Kidney capillary endothelial cell (primary cell): ENCODE data around the gene RPS21.
"Not testable (repeated sequence)": the region's sequence is repeated elsewhere in the genome, so short reads cannot be mapped to it uniquely, and the experiment has no call there.

Experiments used
- DNase-seq: peaks from one replicate; pipeline ENCODE4 v3.0.0-alpha.2; 2018; ENCODE audit warnings: low spot score

Gene RPS21

DNA sequence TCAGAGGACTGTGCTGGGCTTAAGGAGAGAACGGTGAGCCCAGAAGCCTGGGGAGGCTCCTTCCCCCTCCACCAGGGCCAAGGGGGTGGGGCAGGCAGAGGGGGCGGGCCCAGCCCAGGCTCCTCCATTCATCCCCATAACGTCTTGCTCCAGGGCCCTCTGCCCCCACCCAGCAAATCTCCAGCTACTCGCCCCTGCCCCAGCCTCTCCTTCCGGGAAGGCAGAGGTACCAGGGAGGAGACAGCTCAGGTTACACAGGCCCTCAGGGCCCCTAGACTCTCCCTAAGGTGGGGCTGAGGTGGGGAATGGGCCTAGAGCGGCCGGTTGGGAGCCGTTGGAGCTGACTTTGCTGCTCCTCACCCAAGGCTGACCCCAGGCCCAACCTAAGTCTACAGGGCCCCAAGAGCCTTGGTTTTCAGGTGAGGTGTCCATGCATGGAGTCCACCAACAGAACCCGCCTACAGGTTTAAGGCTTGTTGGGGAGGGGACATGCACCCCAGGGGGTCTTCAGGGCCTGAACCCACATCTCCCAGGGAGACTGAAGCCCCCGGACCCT, 21.0 kb upstream of the RPS21 start:
- no peak for DNase-seq

DNA sequence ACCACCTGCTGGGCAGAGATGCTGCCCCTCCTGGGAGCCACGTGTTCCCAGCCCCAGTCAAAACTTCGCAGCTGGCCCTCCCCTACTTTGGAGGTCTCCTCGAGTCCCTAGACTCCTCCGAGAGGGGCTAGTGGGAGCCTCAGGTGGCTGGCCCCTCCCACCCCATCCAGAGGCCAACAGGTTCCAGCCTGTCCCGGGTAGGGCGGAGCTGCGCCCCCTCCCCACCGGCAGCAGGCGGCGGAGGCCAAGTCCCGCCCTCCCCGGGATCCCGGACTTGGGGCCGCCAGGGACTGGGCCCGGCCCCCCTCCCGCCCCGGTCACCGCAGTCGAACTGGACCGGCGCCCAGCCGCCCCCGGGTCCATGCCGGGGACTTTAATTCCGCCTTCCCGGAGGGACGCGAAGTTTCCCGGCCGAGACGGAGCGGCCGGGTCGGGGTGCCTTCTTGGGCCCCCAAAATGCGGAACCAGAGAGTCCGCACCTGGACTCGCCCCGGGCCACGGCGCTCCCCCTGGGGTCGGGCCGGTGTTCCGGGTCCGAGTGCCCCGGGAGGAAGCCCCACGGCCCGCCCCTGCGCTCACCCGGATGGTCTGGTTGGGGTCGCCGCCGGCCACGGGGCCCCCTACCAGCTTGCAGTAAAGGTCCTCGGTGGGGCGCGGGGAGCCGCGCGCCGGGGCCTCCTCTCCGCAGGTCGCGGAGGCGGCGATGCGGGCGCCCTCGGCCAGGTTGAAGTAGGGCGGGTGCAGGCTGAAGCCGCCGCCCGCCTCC, 20.4 kb upstream of the RPS21 start:
- no peak for DNase-seq

DNA sequence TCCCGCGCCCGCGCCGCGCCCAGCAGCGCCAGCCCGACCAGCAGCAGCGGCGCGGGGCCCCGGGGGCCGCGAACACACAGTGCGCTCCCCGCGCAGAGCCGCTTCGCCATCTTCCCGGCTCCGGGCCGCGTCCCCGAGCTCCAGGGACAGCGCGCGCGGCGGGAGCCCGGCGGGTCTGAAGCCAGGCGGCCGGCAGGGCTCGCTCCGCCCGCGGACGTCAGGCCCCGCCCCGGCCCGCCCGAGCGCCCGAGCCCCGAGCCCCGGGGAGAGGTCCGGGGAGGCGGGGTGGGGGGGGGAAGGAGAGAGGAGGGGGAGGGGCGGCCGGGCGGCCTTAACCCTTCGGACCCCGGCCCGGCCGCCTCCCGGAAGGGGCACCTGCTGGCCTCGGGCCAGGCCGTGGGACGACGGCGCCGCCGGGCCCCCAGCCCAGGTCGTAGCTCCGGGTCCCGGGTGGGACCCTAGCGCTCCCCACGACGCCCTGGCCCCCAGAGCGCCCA, 19.7 kb upstream of the RPS21 start, which contains the start of gene LAMA5:
LAMA5 (minus strand) TSS at position 177 of the 497 bp plus-strand sequence; CDS start at position 110, 67 bp downstream.
- no peak for DNase-seq

DNA sequence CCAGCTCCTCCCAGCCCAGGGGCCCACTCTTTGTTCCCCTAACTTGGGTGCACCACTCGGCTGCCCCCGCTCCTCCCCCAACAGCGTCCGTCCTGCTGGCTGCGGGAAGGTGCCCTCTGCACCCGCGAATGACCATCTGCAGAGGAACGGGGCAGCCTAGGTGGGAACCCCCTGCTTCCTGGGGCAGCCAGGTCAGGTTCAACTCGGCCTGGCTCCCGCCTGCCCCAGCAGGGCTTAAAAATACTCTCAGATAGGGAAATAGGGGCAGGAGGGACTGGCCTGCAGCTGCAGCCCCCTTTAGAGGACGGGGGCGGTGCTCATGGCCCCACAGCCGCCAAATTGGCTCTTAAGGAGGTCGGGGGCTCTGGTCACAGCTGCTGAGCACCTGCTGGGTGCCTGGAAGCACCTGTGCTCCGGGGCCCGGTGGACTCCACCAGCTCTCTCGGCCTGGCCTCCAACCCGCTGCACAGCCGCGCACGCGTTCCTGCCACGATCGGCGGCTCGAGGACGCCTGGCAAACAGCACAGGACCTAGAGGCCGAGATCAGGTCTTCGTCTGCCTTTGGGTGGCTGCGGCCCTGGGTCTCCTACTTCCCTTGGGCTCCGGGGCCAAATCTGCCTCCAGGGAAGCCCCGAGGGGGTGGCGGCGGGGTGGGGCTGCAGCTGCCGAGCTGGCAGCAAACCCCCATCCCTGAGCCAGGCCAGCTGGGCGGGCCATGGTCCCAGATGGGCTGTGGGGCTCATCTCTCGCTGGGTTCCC, 19.1 kb upstream of the RPS21 start:
- no peak for DNase-seq

DNA sequence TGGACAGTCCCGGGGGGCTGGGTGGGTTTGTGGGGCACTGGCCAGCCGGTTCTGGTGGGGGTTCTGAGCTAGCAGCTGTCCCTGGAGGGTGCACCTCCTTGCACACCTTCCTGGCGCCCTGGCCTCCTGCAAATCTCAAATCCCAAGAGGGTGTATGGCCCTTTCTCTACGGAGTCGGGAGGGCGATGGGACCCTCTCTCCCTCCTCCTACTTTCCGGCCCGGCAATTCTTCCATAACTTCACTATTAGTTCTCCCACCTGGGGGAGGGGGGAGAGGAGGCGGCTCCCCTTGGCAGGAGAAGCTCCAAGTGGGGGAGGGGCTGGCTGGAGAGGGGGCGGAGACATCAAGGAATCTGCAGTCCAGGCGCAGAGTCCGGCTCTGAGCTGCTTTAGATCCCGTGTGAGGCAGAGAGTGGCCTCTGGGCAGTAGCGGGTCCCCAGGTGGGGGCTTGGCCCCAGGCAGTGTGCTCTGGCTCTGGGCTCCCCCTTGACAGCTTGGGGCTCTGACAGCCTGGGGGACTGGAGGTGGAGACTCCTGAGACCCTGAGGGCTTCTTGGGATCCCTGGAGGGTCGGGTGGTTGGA, 18.4 kb upstream of the RPS21 start:
- DNase-seq: no peak

DNA sequence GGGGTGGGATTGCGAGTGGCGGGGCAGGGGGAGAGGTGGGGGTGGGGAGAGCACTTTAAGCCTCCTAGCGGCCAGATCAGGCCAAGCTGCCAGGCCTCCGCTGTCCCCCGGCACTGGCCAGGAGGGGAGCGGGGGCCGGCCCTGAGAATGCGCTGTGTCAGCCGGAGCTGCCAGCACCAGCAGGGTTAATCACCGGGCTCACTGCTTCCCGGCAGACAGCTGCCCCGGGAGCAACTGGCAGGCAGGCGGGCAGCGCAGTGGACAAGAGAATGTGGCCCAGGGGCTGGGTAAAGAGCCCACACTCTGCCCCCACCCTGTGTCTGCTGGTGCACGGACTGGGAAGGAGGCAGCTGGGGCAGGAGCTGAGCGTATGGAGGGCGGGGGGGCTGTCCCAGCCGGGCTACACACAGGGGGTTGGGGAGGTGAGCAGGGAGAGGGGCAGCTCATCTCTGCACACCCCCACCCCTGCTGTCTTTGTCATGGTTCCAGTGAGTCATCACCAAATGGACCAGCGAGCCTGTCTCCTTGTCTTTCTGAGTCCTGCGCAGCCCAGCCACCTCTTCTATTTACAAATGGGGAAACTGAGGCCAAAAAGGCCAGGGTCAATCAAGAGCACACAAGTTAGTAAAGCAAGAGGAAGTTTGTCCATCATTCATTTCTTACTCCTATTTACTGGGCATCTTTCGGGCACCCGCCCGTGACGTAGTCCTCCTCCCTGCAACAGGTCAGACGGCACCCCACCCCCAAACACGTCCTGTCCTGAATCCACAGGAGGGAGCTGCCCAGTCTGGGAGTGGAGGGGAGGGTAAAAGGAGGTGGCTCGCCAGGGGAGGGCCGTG, 17.7 kb upstream of the RPS21 start:
- peak; percentile 64 for DNase-seq

DNA sequence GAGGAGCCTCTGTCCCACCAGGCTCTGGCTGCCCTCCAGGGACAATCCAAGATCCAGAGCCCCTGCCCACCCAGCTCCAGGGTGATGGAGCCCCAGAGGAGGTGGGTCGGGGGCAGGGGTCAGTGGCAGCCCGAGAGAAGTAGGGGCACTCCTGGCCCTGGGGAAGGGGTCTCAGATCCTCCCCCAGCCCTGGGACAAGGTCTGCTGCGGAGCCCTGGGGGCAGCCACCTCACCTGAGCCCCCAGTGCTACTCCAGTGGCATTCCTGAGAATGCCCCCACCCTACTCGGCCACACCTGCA, 17.1 kb upstream of the RPS21 start:
- no peak for DNase-seq

DNA sequence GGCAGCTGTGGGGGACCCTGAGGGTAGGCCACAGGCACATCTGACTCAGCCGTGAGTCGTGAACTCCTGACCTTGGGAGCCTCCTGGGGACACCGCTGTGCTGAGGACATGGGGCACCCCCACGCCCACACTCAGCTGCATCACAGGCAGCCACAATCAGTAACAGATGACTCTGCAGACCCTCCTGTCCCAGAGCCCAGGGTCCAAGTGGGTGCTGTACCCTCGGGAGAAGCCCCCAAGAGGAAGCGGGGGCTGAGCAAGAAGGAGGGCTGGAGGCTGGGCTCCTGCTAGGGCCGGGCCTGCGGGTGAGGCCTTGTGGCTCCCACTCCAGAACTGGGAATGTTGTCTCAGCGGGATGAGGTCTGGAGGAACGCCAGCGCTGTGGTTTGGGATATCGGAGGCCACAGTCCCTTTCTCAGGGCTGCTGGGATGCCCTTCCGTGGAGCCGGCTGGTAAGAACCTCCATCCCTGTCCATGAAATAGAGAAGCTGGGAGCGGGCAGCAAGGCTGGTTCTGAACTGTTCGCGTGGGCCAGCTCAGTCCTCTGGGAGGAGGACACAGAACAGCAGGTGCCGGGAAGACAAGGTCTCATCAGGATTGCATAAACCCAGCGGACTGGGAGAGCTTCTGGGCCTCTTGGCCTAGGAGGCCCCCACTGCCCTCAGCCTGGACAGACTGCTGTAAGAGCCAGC, 16.6 kb upstream of the RPS21 start:
- no peak for DNase-seq

DNA sequence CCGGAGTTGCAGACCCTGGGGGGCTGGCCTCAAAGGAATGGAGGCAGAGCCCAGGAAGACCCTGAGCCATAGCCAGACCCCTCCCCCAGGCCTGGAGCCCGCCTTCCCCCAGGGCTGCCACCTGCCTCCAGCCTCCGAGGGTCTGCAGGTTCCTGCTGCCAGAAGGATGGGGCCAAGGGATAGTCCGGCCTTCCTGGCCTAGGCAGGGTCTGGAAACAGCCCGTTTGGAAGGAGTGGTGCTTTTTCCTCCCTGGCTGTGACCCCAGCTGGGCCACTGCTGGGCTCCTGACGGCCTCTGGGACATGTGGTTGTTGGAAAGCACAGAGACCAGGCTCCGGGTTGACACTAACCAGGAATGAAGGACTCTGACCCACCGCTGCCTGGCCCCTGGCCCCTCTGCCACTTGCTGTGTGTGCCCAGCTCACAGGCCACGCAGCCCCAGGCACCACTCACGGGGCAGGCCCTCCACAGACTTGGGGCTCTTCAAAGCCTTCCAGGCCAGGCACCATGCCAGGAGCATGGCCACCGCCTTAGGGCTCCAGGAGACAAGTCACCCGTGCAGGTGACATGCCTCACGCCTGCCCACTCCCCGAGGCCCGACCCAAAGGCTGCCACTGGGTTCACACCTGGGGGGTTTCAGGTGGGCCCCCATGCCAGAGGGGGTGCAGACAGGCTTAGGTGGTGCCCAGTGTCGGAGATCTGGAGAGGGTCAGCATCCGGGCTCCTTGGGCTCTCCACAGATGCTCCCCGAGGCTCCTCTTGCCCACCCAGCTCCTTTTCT, 15.9 kb upstream of the RPS21 start:
- no peak for DNase-seq

DNA sequence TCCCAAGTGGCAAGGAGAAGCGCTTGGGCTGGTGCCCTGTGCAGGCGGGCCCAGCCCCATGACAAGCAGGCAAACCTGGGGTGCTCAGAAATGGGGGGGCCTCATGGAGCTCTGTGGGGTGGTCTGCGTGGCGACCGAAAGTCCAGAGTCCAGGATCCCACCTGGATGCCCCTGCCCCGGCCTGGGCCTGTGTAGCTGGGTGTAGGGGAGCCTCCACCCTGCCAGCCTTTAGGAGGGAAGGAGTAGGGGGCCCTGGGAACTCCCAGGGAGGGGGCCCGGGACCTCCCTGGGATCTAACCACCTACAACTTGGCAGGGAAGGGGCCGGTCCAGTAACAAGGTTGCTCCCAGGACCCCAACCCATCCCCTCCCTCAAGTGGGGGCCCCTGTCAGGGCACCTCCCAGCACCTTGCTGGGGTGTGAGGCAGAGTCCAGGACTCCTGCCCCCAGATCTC, 15.3 kb upstream of the RPS21 start:
- no peak for DNase-seq

DNA sequence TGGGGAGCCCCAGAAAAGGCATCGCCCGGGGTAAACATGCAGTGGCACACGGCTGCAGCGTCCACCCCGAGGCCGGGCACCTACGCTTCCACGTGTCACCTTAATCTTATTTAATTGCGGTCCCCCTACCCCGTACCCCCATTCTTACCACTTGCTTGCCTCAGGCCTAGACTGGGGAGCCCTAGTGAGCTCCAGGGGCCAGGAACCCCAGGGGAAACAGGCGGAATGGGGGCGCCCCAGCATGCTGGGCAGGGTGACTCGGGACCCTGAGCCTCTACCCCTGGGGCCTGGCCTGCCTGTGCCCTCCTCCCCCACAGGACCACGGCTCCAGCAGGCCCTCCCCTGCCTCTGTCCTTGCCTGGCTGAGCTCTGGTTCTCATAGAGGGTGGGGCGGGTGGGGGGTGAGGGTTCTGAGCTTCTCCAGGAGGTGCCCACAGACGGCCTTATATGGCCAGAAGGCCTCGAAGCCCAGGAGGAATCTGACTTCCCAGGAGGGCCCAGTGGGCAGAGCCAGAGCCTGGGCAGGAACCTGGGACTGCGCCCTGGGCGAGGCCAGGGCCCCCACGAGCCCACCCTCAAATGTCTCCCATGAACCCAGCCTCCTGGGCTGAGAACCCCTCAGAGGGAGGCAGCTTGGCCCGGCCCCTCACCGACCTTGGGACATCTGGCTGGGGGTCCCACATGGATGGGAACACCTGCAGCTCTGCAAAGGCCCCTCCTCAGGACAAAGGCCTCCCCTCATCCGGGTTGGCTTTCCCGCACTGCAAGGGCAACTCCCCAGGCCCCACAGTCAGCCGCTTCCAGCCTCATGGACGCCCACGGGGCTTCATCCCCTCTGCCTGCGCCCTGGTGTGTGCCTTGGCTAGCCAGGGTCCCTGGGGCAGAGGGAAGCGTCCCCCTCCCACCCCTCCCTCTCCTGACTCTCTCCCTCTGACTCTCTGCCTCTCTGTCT, 14.6 kb upstream of the RPS21 start:
- no peak for DNase-seq

DNA sequence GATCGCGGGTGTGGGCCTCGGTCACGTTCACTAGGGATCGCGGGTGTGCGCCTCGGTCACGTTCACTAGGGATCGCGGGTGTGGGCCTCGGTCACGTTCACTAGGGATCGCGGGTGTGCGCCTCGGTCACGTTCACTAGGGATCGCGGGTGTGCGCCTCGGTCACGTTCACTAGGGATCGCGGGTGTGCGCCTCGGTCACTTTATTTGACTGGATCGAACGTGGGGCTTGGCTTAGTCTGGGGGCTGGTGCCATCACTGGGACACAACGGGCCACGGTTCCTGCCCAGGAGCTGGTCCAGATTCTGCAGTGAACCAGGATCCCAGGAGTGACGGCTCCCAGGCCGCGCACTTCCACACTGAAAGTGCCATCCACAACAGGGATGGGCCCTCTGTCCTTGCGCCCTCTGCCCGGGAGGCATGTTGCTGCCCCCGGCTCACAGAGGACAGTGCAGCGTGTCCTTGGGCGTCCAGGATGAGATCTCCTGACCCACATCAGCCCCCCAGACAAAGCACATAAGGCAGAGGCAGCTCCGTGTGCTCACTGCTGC, 13.2 kb upstream of the RPS21 start:
- DNase-seq: not testable (repeated sequence)

DNA sequence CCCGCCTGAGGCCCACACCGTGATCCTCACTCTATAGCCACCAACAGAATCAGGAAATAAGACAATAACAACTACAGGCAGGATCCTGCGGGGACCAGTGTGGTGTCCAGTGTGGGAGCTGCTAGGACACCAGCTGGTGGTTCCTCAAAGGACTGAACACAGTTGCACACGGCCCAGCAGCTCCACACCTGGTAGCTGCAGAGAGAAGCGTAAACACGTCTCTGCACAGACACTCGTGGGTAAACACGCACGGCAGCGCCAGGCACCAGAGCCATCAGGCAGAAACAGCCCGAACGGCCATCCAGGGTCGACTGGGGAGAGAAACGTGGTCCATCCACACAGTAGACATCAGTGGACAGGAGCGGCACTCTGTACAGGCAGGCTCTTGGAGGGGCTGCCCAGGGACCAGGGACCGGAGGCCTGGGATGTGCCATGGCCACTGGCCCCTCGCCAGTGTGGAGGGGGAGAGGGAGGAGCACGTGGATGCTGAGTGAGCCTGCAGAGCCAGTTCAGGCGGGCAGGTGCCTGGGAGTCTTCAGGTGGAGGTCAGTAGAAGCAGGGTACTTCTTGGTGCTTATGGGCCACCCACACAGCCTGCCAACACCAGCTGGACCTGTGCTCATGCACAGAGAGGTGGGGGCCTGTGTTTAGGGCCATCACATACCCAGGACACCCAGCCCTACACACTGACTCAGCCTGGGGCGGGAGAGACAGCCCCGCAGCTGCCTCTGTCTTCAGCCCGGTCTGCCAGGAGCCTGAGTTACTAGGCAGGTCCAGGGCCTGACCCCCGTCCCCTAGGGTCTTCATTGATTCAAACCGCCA, 12.4 kb upstream of the RPS21 start:
- no peak for DNase-seq

DNA sequence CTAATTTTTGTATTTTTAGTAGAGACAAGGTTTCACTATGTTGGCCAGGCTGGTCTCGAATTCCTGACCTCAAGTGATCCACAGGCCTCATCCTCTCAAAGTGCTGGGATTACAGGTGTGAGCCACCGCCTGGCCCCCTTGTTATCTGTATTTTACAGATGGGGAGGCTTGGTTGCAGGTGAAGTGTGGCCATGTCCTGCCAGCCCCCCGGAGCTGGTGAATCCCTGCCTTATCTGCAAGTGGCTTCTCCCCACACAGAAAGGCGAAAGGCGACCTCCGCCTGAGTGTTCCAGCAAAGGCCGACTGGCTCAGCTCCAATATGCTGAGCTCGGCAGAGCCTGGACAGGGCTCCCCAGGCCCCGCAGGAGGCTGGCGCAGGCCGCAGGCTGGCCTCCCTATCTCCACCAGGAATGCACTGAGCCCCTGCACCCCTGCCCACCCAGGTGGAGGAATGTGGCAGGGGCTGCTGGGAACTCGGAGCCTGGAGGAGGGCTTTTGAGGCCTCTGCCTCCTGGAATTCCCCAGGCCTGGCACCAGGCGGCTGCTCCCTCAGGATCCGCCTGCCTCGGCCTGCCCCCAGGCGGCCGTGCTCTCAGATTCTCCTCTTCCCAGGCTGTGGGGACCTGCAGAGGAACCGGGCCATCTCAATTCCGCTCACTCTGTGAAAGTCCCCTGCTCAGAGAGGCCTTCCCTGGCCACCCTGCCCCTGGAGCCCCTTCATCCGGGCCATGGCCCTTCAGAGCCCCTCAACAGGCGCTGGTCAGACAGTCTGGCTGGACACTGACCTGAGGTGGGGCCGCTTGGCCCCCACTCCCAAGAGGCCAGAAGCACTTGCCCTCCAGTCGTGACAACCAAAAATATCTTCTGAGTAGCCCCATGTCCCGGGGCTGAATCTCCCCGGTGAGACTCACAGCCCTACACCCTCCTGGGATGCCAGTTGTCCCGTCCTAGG, 10.5 kb upstream of the RPS21 start:
- no peak for DNase-seq

DNA sequence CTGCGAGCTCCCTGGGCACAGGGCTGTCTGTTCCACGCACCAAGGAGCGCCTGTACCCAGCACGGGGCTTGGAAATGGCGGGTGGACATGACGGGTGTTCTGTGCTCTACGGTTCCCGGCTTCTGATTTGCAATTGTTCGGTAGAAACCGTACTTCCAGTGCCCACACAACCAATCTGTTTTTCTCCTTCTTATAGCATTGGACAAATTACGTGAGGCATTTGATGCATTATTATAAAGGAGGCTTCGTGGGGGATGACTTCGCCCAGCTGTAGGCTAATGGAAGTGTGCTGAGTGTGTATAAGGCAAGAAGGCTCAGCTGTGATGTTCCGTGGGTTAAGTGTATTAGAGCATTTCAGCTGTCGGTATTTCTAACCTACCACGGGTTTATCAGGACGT, 9.8 kb upstream of the RPS21 start:
- no peak for DNase-seq

DNA sequence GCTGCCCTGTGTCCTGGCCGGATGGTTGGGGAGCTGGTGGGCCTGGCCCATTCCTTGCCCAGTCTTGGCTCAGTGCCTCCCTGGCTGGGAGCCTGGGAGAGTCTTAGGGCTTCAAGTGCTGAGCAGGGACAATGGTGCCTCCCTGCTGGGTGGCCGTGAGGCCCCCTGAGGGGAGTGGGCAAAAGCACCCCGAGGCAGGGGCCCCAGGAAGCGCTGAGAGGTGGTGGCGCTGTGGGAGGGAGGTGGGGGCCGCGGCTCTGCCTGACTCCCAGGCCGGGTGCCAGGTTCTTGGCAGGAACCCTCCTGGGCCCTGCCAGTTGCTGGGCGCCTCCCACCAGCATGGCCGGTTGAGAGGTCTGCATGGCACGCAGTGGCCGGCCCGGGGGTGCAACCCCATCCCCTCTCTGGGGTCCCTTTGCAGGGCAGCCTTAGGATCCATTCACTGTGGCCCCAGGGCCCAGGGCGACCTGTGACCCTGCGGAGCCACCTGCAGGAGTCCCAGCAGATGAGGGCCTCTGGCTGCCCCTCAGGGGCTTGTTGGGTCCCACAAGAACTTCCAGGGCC, 9.2 kb upstream of the RPS21 start:
- DNase-seq: no peak

DNA sequence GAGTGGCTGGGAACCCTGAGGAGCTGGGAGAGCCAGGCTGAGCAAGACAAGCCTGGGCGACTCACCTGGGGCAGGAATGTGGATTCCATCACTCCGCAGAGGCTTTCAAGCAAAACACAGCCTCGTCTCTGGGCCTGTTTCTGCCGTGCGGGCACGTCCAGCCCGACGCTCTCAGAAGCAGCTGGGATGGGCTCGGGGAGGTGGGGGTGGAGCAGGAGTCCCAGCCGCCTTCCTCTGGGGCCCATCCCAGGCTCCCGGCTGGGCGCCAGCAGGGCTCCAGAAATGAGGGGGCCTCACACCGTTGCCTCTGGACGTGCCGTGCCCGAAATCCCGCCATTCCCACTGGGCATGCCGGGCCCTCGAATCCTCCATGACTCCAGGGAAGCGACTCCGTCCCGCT, 8.7 kb upstream of the RPS21 start:
- no peak for DNase-seq
